ENCODE measurements around the gene GCNT2. TPM values are rescaled to one million over a fixed set of nuclear protein-coding genes. Genes with fewer than 3 reads are reported as not detected.
"Not testable (repeated sequence)": the region's sequence is repeated elsewhere in the genome, so short reads cannot be mapped to it uniquely, and the experiment has no call there.

Gene GCNT2
- total RNA-seq, 1 donor: 6.8 TPM

- no peaks in the 10 kb centered on the region for H3K9me3 ChIP-seq (ENCODE audit: low read depth, low read length)
- H3K4me3 ChIP-seq (ENCODE audit: low read length): no peak overlapping the region
- H3K4me1 ChIP-seq (ENCODE audit: insufficient read depth, low read length): no peaks in the 10 kb centered on the region
- H3K27me3 ChIP-seq (ENCODE audit: insufficient read depth, low read length): no peaks in the 10 kb centered on the region
Observed at GRCh38 chr6:10576226-10576625, 55.1 kb downstream of the GCNT2 start.

- no peak overlapping the region for H3K4me3 ChIP-seq (ENCODE audit: low read length)
- no peaks in the 10 kb centered on the region for H3K4me1 ChIP-seq (ENCODE audit: insufficient read depth, low read length)
- H3K27me3 ChIP-seq (ENCODE audit: insufficient read depth, low read length): no peaks in the 10 kb centered on the region
- H3K9me3 ChIP-seq (ENCODE audit: low read depth, low read length): no peaks in the 10 kb centered on the region
Observed at GRCh38 chr6:10577112-10577511, 56.0 kb downstream of the GCNT2 start.

- H3K4me3 ChIP-seq (ENCODE audit: low read length): no peak overlapping the region
- H3K4me1 ChIP-seq (ENCODE audit: insufficient read depth, low read length): peaks cover 10% of the 10 kb centered on the region
- H3K27me3 ChIP-seq (ENCODE audit: insufficient read depth, low read length): no peaks in the 10 kb centered on the region
- H3K9me3 ChIP-seq (ENCODE audit: low read depth, low read length): no peaks in the 10 kb centered on the region
Observed at GRCh38 chr6:10578723-10579122, 57.6 kb downstream of the GCNT2 start.

- peaks cover 10% of the 10 kb centered on the region for H3K4me1 ChIP-seq (ENCODE audit: insufficient read depth, low read length)
- no peaks in the 10 kb centered on the region for H3K27me3 ChIP-seq (ENCODE audit: insufficient read depth, low read length)
Observed at GRCh38 chr6:10579803-10580202, 58.7 kb downstream of the GCNT2 start.

DNA sequence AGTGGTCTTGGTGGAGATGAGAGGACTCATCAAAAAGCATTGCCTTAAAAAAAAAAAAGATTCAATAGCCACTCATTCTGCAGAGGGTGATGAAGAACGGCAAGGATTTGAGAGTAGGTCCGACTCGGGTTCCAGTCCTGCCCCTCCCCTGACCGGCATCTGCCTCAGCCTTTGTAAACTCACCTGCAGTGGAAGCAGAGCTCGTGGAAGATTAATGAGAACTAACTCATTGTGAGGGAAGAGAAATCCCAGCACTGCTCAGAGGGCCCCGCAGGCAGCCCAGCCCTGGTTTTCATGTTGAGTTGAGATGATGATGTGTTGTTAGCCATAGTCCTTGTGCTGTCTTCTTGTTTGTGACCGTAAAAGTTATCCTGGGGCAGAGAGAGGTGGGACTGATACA is 59.4 kb downstream of the GCNT2 start:
- Histone ChIP-seq H3K27me3 (ENCODE audit: insufficient read depth, low read length) (no peaks in the 10 kb centered on the region), H3K9me3 (ENCODE audit: low read depth, low read length) (no peaks in the 10 kb centered on the region), H3K4me3 (ENCODE audit: low read length) (no peak overlapping the region), H3K4me1 (ENCODE audit: insufficient read depth, low read length) (peaks cover 10% of the 10 kb centered on the region)

More at GRCh38 chr6:10579803-10580202, 58.7 kb downstream of the GCNT2 start:
- no peaks in the 10 kb centered on the region for H3K9me3 ChIP-seq (ENCODE audit: low read depth, low read length)
- no peak overlapping the region for H3K4me3 ChIP-seq (ENCODE audit: low read length)

- H3K4me3 ChIP-seq (ENCODE audit: low read length); H3K27me3 ChIP-seq (ENCODE audit: insufficient read depth, low read length); H3K9me3 ChIP-seq (ENCODE audit: low read depth, low read length): not testable (repeated sequence)
- peaks cover 10% of the 10 kb centered on the region for H3K4me1 ChIP-seq (ENCODE audit: insufficient read depth, low read length)
Observed at GRCh38 chr6:10581402-10581801, 60.3 kb downstream of the GCNT2 start.

GRCh38 chr6:10582774-10583508 is 61.8 kb downstream of the GCNT2 start:
- H3K9me3 ChIP-seq (ENCODE audit: low read depth, low read length): no peaks in the 10 kb centered on the region
- H3K4me3 ChIP-seq (ENCODE audit: low read length): no peak overlapping the region
- peaks cover 10% of the 10 kb centered on the region for H3K4me1 ChIP-seq (ENCODE audit: insufficient read depth, low read length)
- H3K27me3 ChIP-seq (ENCODE audit: insufficient read depth, low read length): no peaks in the 10 kb centered on the region

- H3K9me3 ChIP-seq (ENCODE audit: low read depth, low read length): no peaks in the 10 kb centered on the region
- no peaks in the 10 kb centered on the region for H3K27me3 ChIP-seq (ENCODE audit: insufficient read depth, low read length)
- peaks cover 15% of the 10 kb centered on the region for H3K4me1 ChIP-seq (ENCODE audit: insufficient read depth, low read length)
- H3K4me3 ChIP-seq (ENCODE audit: low read length): no peak overlapping the region
Observed at GRCh38 chr6:10583509-10583901, 62.4 kb downstream of the GCNT2 start.

DNA sequence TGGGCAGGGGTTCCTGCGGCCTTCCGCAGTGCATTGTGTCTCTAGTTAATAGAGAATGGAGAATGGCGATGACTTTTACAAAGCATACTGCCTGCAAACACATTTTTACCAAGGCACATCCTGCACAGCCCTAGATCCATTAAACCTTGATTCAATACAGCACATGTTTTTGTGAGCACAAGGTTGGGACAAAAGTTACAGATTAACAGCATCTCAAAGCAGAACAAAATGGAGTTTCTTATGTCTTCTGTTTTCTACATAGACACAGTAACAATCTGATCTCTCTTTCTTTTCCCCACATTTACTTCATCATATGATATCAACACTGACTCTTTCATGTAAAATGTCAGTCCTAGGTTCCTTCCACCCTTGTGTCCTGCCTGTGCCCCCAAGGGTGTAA is 63.5 kb downstream of the GCNT2 start:
- Histone ChIP-seq H3K9me3 (ENCODE audit: low read depth, low read length) (no peaks in the 10 kb centered on the region), H3K4me3 (ENCODE audit: low read length) (no peak overlapping the region), H3K4me1 (ENCODE audit: insufficient read depth, low read length) (peaks cover 15% of the 10 kb centered on the region), H3K27me3 (ENCODE audit: insufficient read depth, low read length) (no peaks in the 10 kb centered on the region)

DNA sequence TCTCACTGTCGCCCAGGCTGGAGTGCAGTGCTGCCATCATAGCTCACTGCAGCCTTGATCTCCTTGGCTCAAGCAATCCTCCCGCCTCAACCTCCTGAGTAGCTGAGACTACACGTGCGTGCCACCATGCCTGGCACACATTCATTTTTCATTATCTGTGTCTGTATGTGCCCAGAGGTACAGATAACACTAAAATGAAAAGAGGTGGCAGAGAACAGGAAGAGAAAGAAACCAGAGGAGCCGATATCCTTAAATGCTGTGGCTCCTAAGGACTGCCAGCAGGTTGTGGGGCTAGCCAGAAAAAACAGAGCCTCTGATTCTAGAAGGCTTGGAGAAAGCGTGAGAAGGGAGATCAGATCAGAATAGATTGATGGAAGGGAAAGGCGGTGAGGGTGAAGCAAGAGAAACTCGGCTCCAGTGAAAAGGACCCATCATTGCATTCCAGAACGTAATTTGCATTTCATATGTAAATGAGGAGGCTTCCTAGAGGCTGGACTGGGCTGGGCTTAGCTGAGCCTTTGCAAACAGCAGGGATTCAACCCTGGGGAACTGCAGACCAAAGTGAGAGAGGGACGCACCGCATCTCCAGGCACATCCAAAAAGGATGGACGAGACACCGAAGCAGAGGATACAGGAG is 64.2 kb downstream of the GCNT2 start:
- Histone ChIP-seq H3K9me3 (ENCODE audit: low read depth, low read length) (no peaks in the 10 kb centered on the region), H3K4me3 (ENCODE audit: low read length) (no peak overlapping the region), H3K4me1 (ENCODE audit: insufficient read depth, low read length) (peaks cover 15% of the 10 kb centered on the region), H3K27me3 (ENCODE audit: insufficient read depth, low read length) (no peaks in the 10 kb centered on the region)

DNA sequence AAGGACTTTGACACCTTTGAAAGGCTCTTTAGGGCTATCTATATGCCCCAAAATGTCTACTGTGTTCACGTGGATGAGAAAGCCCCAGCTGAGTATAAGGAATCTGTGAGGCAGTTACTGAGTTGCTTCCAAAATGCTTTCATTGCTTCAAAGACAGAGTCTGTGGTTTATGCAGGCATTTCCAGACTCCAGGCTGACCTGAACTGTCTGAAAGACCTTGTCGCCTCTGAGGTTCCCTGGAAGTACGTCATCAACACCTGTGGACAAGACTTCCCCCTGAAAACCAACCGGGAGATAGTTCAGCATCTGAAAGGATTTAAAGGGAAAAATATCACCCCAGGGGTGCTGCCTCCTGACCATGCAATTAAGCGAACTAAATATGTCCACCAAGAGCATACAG is 65.2 kb downstream of the GCNT2 start:
- no peaks in the 10 kb centered on the region for H3K9me3 ChIP-seq (ENCODE audit: low read depth, low read length)
- peaks cover 15% of the 10 kb centered on the region for H3K4me1 ChIP-seq (ENCODE audit: insufficient read depth, low read length)
- H3K4me3 ChIP-seq (ENCODE audit: low read length): no peak overlapping the region
- no peaks in the 10 kb centered on the region for H3K27me3 ChIP-seq (ENCODE audit: insufficient read depth, low read length)

- Histone ChIP-seq H3K4me1 (ENCODE audit: insufficient read depth, low read length) (peaks cover 14% of the 10 kb centered on the region), H3K9me3 (ENCODE audit: low read depth, low read length) (no peaks in the 10 kb centered on the region), H3K4me3 (ENCODE audit: low read length) (no peak overlapping the region), H3K27me3 (ENCODE audit: insufficient read depth, low read length) (no peaks in the 10 kb centered on the region)
Observed at GRCh38 chr6:10587656-10588406, 66.7 kb downstream of the GCNT2 start.

DNA sequence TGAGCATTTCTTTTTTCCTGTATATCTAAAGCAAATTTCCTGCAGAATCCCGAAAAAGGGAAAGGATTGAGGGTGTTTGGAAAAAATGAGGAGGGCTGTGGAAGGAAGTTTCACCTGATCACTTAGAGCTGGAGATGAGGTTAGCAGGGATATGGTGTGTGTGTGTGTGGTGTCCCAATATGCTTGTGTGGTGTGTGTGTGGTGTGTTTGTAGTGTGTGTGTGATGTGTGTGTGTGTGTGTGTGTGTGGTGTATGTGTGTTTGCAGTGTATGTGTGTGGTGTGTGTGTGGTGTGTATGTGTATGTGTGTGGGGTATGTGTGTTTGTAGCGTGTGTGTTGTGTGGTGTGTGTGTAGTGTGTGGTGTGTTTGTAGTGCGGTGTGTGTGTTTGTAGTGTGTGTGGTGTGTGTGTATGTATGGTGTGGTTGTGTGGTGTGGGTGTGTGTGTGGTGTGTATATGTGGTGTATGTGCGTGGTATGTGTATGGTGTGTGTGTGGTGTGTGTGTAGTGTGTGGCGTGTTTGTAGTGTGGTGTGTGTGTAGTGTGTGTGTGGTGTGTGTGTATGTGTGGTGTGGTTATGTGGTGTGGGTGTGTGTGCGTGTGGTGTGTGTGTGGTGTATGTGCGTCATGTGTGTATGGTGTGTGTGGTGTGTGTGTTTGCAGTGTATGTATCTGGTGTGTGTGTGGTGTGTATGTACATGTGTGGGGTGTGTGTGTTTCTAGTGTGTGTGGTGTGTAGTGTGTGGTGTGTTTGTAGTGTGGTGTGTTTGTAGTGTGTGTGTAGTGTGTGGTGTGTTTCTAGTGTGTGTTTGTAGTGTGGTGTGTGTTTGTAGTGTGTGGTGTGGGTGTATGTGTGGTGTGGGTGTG is 67.6 kb downstream of the GCNT2 start:
- Histone ChIP-seq H3K9me3 (ENCODE audit: low read depth, low read length) (no peaks in the 10 kb centered on the region), H3K4me1 (ENCODE audit: insufficient read depth, low read length) (peaks cover 5% of the 10 kb centered on the region), H3K4me3 (ENCODE audit: low read length) (no peak overlapping the region), H3K27me3 (ENCODE audit: insufficient read depth, low read length) (no peaks in the 10 kb centered on the region)

DNA sequence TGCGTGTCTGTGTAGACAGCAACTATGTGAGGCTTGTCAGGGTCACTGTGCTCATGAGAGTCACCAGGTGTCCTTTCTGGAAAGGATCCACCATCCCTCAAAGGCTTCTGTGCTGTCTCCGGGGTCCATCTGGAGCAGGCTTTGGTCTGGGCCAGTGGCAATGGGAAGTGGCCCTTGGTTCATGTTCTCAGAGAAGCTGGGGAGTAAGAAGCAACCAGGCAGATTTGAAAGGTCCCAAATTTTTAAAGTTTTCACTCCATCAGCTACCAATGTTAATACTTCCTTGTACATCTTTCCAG is 68.2 kb downstream of the GCNT2 start:
- Histone ChIP-seq H3K4me1 (ENCODE audit: insufficient read depth, low read length) (peaks cover 5% of the 10 kb centered on the region), H3K9me3 (ENCODE audit: low read depth, low read length) (no peaks in the 10 kb centered on the region), H3K27me3 (ENCODE audit: insufficient read depth, low read length) (no peaks in the 10 kb centered on the region), H3K4me3 (ENCODE audit: low read length) (no peak overlapping the region)

- H3K9me3 ChIP-seq (ENCODE audit: low read depth, low read length): no peaks in the 10 kb centered on the region
Observed at GRCh38 chr6:10589983-10590382, 68.8 kb downstream of the GCNT2 start.

More at GRCh38 chr6:10589983-10590382, 68.8 kb downstream of the GCNT2 start:
- H3K4me3 ChIP-seq (ENCODE audit: low read length): no peak overlapping the region
- no peaks in the 10 kb centered on the region for H3K27me3 ChIP-seq (ENCODE audit: insufficient read depth, low read length)
- H3K4me1 ChIP-seq (ENCODE audit: insufficient read depth, low read length): peaks cover 10% of the 10 kb centered on the region

Measured in mononuclear cell (primary cell).